HG03135 (cell line): Measurements from ENCODE around the gene TXLNA.

Experiments used
- ATAC-seq: cut with Tn5 transposase; IDR thresholded peaks from one replicate; pipeline ENCODE4 v1.9.1; 2021; ENCODE audit warnings: mild to moderate bottlenecking, moderate library complexity; ENCODE audit not compliant: unreplicated experiment

The TXLNA gene

DNA sequence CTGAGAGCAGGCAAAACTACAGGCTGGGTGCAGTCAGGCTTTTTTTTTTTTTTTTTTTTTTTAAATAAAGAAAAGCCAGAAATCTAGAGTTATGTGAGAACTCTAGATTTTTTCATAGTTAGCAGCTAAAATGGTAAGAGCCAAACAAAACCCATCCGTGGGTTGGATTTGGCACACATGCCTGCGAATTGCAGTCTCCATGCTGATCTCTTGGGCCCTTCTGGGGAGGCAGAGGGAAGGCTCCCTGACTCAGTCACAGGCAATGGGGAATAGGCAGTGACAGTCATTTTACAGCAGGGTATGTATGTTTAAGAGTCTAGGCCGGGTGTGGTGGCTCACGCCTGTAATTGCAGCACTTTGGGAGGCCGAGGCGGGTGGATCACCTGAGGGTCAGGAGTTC is 2.6 kb downstream of the TXLNA start:
- no peak for ATAC-seq

DNA sequence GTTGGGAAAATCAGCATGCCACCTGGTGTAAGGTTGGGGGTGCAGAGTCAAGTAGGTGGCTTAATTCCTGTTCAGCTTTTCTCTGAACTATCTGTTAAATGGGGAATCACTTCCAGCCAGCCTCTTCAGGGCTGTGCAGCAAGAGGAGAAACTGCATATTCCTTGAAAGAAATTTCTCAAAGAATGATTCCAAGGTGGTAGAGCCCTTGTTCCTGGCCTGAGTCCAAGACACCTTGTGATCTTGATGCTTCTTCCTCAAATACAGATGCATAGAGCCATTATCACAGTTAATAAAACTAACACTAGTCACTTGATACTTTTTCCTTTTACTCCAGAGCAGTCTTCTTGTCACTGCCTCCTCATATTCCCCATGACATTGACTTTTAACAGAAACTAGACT is 5.2 kb downstream of the TXLNA start:
- no peak for ATAC-seq

GRCh38 chr1:32186077-32186476 is 6.6 kb downstream of the TXLNA start:
- no peak for ATAC-seq

DNA sequence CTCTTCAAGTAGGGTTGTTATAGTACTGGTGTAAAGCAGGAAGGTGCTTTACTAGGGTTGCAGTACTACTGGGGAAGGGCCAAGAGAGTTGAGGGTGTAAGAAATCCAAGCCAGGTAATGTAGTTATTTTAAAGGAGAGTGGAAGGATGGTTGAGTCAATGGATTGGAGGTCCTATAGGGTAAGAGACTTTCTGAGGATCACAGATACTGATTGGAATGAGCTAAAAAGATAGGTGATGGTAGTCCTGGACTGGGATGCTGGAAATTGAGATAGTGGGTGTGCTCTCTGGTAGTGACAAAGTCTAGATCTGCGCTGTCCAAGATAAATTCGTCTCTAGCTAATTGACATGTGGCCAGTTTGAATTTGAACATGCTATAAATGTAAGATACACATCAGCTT is 7.0 kb downstream of the TXLNA start:
- ATAC-seq: no peak

- no peak for ATAC-seq
These were observed 8.4 kb downstream of the TXLNA start for GRCh38 chr1:32187850-32188249.

GRCh38 chr1:32192220-32192948 is 12.9 kb downstream of the TXLNA start:
- no peak for ATAC-seq

DNA sequence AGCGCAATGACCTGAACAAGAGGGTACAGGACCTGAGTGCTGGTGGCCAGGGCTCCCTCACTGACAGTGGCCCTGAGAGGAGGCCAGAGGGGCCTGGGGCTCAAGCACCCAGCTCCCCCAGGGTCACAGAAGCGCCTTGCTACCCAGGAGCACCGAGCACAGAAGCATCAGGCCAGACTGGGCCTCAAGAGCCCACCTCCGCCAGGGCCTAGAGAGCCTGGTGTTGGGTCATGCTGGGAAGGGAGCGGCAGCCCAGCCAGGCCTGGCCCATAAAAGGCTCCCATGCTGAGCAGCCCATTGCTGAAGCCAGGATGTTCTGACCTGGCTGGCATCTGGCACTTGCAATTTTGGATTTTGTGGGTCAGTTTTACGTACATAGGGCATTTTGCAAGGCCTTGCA is 15.5 kb downstream of the TXLNA start:
- ATAC-seq: no peak

- ATAC-seq: no peak
These were observed 16.1 kb downstream of the TXLNA start for GRCh38 chr1:32195531-32195930.

- no peak for ATAC-seq
These were observed 16.7 kb downstream of the TXLNA start for GRCh38 chr1:32195972-32196823.

- no peak for ATAC-seq
These were observed 17.6 kb downstream of the TXLNA start for GRCh38 chr1:32197074-32197473.

DNA sequence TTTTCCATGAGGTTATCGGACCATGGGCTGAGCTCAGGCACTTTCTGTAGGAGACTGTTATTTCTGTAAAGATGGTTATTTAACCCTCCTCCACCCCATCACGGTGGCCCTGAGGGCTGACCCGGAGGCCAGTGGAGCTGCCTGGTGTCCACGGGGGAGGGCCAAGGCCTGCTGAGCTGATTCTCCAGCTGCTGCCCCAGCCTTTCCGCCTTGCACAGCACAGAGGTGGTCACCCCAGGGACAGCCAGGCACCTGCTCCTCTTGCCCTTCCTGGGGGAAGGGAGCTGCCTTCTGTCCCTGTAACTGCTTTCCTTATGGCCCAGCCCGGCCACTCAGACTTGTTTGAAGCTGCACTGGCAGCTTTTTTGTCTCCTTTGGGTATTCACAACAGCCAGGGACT is 18.4 kb downstream of the TXLNA start:
- ATAC-seq: no peak

GRCh38 chr1:32198237-32199042 is 19.0 kb downstream of the TXLNA start:
- ATAC-seq: no peak

DNA sequence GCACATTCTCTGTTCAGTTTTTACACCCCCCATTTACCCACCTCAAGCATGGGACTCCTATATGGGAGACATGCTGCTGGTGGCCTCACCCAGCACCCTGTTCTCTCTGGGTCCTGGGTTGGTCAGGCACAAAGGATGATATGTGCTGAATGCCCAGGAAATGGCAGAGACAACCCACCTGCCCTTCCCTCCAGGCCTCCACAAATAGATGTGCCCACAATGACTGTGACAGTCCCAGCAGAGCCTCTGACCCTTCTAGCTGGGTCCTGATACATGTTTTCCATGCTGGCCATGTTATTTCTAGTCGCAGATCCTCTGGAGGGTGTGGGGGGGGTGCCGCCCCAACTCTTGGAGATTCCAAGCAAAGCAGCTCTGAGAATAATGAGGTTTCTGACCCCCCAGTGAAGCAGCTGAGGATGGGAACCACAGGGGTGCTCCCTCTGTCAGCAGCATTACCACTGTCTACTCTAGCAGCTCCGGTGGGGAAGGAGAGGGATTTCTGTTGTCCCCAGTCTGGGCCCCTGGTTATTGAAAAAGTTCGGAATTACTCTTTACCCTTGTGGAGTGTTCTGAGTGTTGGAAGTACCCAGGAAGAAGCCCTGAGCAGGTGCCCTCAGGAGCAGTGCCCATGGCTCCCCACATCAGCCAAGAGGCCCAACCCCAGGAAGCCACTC is 19.7 kb downstream of the TXLNA start:
- ATAC-seq: no peak

GRCh38 chr1:32199717-32200072 is 20.2 kb downstream of the TXLNA start:
- no peak for ATAC-seq

DNA sequence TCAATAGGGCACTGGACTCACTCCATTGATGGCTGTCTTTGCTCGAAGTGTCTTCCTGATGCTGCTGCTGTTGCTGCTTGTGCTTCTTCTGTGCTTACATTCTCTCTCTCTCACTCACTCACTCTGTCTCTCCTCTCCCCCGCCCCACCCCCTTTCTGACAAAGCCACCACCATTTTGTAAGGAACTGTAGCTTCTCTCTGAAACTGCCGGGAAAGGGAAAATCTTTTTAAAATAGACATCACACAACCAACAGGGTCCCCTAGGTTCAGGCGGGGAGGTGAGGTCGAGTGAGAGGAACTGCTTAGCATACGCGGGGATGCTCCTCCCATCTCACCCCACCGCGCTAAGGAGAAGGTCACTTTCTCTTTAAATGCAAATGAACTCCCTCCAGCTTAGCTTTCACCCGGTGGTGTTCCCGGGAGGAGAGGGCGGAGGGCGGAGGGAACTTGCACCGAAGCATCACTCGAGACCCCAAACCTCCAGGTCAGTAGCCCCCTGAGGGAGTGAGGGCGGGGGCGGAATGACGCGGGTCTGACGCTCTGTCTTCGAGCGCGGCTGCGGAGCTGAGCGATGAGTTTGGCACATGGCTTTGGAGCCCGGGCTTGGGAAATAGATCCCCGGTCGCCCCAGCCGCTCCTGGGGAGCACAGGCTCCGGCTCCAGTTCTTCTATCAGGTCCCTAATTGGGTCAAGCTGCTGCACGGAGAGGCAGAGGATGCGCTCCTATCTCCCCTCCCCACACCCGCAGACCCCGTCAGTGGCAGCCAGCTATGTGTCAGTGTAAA is 20.9 kb downstream of the TXLNA start, which contains the start of gene CCDC28B:
CCDC28B (plus strand) TSS at position 370 of the 785 bp plus-strand sequence. CDS start 1,341 bp downstream, outside the sequence.
- ATAC-seq: no peak

DNA sequence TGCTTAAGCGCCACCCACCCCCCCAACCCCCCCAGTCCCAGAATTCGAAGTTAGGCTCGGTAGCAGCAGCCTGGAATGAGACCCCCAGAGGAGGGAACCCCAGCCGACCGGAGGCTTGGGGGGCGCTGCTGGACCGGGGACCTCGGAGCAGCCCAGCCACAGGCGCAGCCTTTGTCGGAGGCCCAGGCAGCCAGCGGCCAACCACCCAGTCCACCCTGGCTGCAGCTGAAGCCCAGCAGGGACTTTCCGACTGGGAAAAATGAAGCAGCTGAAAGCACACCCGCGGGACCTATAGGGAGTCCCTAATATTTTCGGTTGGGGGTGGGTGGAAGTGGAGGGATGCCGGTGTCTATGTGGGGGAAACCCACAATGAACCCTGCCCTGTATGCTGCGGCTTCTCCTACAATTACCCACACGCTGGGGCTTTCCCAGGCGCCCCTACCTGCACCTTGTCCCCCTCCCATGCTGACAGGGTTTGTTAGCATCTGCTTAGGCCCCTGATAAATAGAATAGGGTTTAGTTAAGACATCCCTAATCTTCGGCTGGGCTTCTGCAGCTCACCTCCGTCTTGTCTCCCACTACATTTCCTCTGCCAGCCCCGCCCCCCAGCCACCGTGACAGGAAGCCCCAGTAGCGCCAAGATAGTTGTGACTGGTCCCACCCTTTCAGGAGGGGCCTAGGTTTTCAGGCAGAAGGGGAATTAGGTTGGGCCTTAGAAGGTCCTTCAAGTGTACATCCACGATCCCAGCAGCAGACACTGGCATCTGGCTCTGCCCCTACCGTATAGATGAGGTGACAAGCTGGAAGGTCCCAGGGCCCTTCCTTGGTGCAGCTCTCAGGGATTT is 21.8 kb downstream of the TXLNA start:
- no peak for ATAC-seq

- no peak for ATAC-seq
These were observed 25.5 kb downstream of the TXLNA start for GRCh38 chr1:32204943-32205361.

DNA sequence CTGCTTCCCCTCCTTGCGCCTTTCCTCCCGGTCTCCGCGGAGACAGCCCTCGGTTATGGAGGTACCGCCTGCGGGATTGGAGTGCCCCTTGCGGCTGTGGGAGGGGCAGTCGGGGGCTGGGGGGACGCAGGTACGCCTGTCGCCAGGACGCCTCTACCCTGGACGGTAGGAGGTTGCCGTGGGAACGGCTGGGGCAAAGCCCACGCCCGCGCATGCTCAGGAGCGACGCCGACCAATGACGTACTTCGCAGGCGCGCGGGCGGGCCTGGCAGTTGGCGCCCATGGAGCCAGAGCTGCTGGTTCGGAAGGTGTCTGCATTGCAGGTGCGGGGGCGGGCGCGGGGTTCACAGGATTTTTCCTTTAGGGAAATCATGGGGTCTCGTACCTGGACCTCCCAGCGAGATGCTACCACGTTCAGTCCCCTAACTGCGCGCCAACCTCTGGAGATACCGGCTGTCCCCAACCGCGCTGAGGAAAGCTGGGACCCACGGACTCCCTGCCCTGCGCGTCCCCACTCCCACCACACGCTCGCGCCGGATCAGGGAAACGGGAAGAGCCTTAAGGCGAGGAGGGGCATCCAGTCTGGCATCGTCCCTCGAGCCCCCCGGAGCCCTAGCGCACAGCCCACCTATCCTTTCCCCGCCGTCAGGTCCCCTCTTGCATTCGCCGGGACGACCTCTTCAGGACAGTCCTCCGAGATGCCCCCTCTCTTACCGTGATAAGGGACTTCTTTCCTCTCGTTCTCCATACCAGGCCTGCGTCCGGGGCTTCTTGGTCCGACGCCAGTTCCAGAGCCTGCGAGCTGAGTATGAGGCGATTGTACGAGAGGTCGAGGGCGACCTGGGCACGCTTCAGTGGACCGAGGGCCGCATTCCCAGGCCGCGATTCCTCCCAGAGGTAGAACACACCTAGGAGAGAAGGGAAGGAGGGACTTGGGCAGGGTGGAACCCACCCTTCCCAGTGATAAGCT is 26.2 kb downstream of the TXLNA start, which contains the start of gene IQCC:
IQCC (plus strand) TSS at position 271 of the 970 bp plus-strand sequence; CDS start at position 282, 11 bp downstream.
- ATAC-seq: peak; percentile 59
